HS-5 (cell line): ENCODE results near the gene TRABD2B.

Source experiments
- DNase-seq: peaks from one replicate; pipeline ENCODE4 v3.0.0-alpha.2; 2012; ENCODE audit warnings: low read depth

TRABD2B gene

DNA sequence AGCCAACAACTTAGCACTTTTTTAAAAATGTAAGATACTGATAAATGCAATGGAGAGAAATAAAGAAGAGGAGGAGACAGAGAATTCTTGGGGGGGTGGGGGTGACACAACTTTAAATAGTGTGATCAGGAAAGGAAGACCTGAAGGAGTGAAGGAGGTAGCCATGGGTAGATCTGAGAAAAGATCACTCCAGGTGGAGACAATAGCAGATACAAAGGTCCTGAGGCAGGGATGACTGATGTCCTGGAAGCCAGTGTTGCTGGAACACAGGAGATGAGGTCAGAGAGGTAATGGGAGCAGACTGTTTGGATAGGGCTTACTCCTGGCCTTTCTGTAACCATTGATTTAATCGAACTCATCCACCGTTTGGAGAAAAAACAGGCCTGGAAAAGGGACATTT lies 24.6 kb upstream of the TRABD2B start:
- no peak for DNase-seq

DNA sequence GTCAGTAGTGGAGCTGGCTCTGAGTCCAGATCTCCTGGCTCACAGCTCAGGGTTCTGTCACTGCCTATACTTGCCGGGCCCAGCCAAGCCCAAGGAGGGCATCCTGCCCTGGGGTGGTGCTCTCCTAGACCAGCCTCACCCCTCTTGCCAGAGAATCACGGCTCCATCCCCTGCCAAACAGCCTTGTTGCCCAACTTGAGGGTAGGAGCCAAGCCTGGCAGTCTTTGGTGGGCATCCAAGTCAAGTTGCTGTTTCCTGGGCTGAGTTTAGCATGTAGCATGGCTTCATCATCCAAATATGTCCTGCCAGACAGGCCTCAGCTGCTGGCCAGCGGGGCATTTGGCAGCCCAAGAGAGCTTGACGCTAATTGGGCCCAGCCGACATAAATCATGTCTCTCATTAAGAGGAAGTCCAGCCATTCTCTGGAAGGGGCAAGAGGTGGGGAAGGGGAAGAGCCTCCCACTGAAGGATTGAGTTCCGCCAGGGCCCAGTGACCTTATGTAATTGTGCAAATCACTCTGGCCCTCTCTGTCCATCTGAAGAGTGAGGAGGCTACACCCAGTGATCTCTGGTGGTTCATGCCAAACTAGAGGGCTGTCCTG lies 22.6 kb upstream of the TRABD2B start:
- no peak for DNase-seq

DNA sequence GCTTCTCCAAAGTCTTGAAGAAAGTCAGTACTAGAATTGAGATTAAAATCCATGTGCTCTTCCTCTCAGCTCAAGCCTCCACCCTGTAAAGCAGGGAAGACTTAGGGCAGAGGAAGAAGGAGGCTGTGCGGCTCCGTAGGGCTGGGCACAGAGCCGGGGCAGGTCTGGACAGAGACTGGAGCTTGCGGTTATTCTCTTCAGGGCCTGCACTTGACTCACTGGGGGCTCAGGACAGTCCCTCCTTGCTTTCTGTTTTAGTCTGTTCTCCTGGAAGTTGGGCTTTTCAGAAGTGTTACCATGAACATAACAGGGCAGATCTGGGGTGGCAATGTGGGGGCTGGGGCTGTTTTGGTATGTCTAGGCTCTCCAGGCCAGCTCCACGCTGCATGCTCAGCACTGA lies 21.6 kb upstream of the TRABD2B start:
- no peak for DNase-seq

DNA sequence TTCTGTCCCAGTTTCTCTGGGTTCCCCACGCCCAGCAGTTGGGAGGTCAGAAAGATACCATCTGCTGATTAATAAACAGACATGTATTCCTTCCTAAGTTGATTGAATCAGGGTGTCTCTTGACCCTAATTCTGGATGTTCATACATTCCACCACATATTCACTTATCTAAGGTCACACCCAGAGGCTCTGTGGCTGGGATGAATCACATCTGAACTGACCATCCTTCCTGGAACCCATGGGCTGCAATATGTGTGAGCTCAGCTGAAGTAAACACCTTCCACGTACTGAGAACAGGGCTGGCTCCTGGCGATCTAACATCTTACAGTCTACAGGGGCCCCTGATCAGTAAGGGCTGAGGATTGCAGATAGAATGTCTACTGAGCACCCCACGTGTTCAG lies 20.5 kb upstream of the TRABD2B start:
- DNase-seq: no peak

DNA sequence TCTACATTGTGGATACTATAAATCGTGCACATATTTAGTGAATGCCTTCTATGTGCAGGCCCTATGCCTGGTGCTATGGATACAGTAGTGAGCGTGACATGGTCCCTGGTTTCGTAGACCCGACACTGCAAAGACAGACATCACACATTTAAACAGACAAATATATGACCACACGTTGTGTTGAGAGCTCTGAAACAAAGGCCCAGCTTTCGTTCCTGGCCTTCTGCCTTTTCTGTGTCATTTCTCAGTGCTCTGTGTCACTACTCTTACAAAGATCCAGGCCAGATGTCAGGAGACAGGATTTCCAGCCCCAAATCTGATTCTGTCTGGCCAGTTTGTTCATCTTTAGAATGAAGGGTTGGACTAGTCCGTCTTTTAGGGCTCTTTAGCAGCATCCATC lies 19.3 kb upstream of the TRABD2B start:
- DNase-seq: no peak

DNA sequence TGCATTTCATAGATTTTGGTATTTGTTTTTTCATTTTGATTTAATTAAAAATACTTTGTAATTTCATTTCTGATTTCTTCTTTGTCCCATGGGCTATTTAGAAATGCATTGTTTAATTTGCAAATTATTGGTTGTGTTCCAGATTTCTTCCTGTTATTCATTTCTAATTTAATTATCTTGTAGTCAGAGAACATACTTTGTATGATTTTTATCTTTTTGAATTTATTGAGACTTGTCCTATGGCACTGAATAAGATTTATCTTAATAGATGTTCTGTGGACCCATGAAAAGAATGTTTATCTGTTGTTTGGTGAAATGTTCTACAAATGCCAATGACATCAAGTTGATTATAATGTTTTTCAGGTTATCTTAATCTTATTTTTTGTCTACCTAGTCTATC lies 16.1 kb upstream of the TRABD2B start:
- DNase-seq: no peak

DNA sequence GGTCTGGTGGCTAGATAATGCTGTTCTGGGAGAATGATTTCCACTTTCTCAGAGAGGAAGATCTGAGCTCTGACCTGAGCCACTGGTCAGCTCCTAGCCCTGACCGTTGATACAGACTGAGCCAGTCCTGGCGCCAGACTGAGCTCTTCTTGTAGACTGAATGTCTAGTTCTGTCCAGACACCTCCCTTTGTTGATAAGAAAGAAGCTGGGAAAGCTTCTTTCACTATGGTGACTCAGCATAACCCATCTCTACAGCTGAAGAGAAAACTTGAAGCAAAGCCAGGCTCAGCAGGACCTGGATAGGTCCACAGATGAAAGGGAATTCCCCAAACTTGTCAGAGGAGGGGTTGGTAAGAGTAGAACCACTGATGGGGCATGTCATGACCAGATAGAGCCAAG lies 9.9 kb upstream of the TRABD2B start:
- no peak for DNase-seq

DNA sequence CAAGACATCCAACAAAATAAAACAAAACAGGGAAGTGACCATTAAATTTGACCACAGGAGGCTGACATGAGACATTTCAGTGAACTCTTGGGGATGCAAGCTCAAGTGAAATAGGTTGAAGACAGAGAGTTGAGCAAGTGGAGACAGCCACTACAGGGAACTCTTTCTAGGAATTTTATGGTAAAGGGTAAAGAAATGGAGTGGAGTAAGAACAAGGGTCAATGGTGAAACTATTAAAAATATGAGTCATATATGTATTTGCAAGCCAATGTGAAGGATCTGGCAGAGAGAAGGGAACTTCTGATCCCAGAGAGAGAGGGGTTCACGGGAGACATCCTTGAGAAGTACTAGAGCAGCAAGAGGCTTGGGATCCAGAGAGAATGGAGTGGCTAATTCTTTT lies 9.1 kb upstream of the TRABD2B start:
- no peak for DNase-seq

DNA sequence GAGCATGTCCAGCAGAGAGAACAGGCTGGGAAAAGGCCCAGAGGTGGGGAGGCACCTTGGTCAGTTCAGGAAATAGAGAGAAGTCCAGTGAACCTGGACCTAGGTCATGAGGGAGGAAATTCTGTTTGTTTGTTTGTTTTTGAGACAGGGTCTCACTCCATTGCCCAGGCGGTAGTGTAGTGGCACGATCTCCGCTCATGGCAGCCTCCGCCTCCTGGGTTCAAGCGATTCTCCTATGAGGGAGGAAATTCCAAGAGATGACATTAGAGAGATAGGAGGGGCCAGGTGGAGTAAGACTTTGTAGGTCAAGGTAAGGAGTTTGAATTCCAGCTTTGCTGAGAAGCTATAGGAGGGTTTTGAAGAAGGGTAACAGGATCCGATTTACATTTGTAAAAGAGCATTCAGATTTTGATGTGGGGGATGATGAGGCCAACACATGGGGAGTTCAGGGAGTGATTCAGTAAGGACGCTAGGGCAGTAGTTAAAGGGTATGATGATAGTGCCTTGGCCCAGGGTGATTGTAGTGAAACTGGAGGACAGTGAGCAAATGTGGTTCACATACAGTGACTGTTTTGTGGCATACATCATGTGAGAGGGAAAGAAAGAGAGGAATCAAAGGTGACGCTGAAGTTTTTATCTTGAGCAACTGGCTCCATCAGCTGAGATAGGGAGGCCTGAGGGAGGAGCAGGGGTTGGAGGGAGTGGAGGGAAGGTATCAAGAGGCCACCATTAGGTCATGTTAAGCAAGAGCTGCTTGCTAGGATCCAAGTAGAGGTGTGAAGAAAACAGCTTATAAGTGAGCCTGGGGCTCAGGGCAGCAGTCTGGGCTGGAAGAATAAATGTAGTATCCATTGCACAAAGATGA lies 8.3 kb upstream of the TRABD2B start:
- DNase-seq: no peak

DNA sequence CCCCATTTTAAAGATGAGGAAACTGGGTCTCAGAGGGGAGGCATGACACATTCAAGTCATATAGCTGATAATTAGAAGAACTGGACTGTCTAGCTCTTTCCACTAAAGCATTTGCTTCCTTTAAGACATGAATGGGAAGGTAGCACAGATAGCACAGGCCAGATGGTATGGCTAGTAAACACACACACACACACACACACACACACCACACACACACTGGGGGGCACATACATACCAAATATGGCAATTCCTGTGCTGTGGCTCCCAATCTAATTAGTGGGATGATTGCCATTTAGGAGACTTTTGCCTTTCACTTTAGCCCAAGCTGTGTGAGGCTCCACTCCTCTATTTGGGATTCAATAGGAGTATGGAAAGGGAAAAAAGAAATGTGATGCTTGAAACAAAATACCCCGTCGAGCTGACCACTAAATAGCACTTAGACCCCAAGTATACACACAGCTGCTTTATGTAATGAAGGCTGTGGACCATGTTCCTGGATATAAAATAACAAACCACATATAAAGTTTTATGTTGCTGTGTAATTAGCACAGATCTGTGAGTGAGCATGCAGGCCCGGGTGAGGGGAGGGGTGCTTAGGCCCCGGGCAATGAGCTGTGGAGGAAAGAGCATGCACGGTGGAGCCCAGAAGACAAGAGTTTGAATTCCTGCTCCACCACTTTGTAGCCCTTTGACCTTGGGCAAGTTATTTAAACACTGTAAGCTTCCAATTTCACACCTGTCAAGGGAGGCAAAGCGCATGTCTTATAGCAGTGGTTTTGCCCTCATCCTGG lies 6.8 kb upstream of the TRABD2B start:
- DNase-seq: no peak

DNA sequence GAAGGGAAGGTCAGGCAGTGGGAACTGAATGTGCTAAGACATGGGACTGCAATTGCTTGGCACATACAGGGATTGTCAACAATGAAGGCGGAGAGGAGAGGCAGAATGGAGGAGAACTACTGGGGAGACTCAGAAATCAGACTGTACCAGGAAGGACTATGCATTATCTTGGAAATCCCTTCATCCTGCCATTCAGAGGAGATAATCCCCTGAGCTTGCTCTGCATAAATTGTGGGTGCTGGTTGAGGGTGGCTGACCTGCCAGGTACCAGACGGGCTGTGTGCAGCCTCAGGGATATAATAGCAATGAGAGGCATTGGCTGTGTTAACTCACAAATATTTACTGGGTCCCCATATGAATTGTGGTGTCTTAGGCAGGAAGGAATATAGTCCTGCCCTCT lies 5.0 kb upstream of the TRABD2B start:
- DNase-seq: no peak

DNA sequence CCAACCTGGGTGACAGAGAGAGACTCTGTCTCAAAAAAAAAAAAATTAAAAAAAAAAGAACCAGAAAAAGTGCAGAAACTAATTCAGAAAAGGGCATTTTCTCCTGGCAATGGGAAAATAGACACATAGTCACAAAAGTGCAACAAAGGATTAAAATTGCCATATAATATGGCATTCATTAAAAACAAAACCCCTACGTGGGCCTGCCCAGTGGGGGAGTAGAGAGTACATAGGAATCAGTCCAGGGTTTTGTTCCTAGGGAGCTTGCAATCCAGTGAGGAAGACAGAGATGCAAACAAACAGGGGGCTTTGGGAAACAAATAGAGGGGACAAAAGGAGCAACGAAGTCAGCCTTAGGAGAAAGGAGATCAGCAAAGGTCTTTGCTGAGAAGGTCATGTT lies 4.5 kb upstream of the TRABD2B start:
- DNase-seq: no peak

DNA sequence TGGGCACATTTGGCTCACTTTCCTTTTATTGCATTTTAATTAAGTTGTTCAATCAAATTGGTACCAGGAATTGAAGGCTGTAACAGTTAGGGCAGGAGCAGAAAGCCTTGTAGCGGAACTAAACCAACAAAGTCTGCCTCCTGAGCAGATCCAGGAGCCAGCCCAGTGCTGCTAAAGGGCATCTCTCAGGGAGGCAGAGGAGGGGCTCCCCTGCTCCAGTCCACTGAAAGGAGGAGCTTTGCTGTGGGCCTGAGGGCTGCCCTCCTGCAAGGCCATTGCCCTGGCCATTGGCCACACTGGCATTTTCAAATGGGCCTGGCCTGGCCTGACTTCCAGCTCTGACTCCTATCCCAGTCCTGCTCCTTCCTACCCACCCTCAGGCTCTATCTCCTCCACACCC lies 3.7 kb upstream of the TRABD2B start:
- no peak for DNase-seq

DNA sequence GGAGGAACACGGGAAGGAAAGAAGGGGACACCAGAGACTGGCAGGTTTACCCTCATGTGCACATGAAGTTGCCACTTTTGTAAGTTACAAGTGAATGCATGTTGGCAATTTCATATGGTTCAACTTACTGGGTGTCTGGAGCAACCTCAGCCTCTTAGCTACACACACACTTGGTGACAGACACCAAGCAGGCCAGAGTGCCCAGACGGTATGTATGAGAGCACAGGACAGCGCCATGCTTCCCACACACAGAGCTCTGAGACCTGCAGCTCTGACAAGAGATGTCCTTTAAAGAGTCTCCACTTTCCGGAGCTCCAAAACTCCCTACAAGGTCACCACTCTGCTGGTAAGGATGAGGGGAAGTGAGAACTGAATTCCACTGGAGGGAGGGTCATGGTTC lies 1.9 kb upstream of the TRABD2B start:
- no peak for DNase-seq

DNA sequence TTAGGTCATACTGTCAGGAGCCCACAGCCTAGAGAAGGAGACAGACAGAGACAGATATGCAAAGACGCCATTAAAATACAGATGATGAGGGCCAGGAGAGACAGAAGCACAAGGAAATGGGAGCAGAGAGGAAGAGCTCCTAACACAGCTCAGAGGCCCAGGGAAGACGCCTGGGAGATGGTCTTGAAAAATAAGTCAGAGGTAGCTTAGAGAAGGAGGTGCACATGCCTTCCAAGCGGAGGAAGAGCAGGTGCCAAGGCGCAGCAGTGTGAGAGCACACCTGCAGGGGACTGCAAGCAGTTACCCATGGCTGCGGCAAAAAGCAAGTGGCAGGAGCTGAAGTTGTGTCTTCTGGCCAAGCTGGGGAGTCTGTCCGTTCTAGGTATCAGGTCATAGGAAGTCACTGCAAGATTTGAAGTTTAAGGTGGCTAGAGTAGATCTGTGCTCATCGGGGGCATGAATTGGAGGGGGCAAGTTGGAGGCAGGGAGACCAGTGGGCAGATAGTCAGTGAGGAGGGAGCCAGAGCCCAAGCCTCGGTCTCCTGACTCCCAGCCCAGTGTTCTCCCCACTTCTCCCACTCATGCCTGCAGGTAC lies 1.3 kb upstream of the TRABD2B start:
- DNase-seq: no peak

DNA sequence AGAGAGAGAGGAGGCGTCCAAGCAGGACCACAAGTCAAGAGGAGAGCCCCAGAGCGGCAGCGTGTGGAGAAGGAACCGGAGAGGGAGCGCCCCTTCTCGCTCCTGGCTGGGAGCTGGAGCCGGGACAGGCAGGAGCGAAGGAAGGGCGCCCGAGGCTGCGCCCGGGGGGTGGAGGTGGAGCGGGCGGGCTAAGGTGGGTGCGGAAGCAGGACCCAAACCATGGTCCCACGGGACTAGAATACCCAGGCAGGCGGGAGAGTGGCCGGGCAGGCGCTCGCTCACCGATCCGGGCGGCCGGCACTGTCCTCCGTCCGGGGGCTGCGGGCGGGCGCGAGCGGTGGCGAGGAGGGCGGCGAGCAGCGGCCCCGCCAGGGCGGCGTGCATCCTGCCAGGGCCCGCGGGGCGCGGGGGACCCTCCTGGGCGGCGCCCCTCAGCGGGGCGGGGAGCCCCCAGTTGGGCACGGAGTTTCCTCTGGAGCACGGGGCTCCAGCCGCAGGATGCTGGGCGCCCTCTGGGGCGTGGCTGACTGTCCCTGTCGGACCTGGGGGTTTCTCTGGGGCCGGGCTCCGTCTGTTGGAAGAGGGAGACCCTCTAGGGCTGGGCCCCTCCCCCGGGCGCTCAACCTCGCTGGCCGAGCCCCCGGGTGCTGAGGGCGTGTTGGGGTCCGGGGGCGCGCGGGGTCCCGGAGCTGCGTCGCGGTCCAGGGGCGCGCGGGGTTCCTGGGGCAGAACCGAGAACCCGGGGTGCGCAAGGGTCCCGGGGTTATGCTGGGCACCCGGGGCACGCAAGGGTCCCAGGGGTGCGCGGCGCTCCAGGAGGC lies 569 bp downstream of the TRABD2B start:
- no peak for DNase-seq

DNA sequence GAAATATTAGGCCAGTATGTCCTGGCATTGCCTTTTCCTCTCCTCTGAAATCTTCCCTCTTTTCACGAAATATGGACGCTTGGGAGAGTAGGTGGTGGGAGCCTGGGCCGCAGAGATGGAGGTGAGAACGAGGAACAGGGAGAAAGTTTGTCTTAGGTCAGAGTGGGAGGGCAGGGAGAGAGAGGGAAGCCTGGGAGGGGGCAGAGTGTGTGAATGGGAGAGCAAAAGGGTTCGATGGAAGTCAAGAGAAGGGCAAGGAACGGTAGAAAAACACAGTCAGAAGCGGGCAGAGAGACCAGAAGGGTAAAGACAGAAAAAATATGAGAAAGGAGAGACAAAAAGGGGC lies 1.2 kb downstream of the TRABD2B start:
- DNase-seq: no peak

DNA sequence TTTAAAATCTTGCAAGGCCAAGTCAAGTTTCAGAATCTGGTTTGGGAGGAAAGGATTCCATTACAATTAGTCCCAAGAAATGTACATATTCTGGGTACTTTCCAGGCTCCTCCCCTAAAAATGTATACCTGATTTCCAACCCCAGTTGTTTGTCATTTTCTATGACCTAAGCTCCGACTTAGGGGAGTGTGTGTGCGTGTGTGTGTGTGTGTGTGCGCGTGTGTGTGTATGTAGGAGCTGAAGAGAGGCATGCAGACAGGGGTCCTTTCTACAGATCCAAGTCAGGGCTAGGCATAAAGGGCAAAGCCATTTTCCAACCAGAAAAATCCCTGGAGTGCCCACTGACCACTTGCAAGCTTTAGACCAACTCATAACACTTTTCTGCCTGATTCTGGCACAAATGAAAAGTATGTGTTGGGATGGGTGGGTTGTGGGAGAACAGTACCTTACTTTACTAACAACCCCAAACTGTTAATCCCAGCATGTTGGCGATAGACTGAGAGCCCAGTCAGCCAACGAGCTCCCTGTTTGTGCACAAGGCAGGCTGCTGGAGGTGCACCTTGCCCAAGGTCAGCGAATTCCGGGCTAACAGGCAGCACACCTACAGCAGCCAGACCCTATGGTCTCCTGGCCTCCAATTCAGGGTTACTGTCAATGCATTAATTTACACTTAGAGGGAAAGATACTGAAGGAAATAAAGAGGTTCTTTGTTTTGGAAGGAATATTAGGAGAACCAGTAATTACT lies 1.7 kb downstream of the TRABD2B start:
- DNase-seq: no peak

DNA sequence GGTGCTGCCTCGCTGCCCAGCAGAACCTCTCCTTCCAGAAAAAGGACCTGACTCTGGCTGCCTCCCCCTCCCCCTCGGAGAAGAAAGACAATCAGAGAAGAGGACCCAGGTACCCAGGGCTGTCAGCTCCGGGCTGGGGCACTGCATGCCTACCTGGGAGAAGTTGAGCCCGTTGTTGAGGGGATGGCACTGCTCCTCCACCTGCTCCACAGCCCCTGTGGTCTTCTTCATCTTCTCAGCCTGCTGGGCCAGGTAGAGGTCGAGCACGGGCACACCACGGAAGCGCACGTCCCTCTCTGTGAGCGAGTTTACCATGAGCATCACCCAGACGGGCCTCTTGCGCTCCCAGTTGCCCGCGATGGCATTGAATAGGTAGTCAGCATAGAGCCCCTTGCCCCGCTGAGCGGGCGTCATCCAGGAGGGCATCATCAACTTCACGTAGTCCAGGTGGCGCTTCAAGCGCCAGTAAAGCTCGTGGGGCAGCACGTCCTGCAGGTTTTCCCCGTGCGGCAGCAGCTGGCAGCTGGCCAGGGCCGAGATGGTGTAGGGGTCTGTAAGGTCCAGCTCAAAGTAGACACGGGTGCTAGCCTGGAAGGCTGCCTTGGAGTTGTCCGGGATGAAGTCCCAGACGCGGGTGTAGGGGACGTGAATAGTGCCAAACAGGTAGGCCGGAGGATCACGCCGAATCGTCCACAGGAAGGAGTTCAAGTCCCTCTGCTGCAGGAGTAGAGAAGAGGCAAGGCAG lies 3.1 kb downstream of the TRABD2B start:
- no peak for DNase-seq

DNA sequence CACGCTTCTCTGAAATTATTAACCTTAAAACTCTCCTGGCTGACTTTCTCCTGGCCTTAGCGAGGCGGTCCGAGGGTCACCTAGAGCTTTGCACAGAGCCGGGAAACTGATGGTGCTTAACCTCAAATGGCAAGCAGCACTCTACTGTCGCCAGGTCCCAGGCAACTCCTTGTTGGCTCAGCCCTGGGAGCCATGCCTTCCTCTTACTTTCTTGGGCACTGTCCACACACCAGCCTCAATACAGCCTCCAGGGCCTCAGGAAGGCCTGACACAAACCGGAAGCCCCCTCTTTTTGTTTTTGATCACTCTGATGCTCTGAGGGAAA lies 3.8 kb downstream of the TRABD2B start:
- DNase-seq: no peak
